ENCODE data around the gene ZNF112.

ZNF112 gene

DNA sequence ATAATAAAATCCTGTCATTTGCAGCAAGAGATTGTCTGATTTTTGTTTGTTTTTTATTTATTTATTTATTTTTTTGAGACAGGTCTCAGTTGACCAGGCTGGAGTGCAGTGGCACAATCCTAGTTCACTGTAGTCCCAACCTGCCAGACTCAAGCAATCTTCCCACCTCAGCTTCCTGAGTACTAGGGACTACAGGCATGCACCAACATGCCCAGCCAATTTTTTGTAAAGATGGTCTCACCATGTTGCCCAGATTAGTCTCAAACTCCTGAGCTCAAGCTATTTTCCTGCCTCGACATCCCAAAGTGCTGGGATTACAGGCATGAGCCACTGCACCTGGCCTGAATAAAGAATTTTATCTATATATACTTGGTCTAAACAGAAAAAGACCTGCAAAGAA, 79.1 kb downstream of the ZNF112 start:
- no peak for TF ChIP-seq MYC (IDR thresholded peaks at IDR 0.05; ENCODE audit: low read depth, low read length)
- DNase-seq (ENCODE audit: low read depth): no peak
- no peak overlapping the region for H3K4me3 ChIP-seq (ENCODE audit: low read depth, low read length)

Data from NB4 (cell line).